KOPT-K1 (cell line): ENCODE measurements around the gene MAGI2.

ENCODE experiments used
- H3K27ac ChIP-seq: fragments of 200-600 bp; sonication (generic); 2 replicates; pipeline ENCODE4 v1.5.1; 2016; ENCODE audit warnings: antibody characterized with exemption, mild to moderate bottlenecking, low read depth, low read length; ENCODE audit not compliant: poor library complexity, severe bottlenecking
- H3K36me3 ChIP-seq: fragments of 200-600 bp; sonication (generic); 2 replicates; pipeline ENCODE4 v1.5.1; 2017; ENCODE audit warnings: antibody characterized with exemption, mild to moderate bottlenecking, low read length, moderate library complexity; ENCODE audit not compliant: insufficient read depth
- H3K9me3 ChIP-seq: fragments of 200-600 bp; sonication (generic); 2 replicates; pipeline ENCODE4 v1.5.1; 2017; ENCODE audit warnings: antibody characterized with exemption, low read length, mild to moderate bottlenecking; ENCODE audit not compliant: insufficient read depth, poor library complexity, severe bottlenecking

Gene MAGI2

DNA sequence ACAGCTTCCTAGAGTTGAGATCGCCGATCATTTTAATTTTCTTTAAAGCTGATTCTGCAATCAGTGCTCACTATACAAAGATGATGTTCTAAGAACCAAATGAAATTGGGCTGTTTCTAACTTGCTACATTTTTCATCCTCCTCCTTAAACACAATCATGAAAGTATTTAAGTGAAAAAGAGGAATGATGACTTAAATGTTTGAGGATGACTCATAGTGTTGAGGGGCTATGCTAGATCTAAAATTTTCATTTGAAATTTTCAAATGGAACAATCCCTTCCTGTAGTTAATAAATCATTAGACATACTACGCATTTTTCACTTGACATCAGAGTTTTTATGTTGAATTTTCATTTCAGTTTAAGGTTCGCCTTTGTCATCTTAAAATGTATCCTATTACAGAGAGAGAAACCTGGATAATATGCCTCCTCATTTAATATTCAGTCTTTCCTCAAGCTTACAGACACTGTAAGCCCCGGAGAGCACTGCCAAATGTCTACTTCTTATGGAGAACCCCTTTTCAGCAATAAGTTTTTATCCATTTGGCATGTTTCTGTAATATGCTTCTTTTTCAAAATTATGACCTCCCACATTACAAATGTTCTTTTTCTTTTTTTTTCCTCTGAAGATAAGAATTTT is 499.6 kb downstream of the MAGI2 start:
- H3K9me3 ChIP-seq, result no peaks in the 10 kb centered on the region

DNA sequence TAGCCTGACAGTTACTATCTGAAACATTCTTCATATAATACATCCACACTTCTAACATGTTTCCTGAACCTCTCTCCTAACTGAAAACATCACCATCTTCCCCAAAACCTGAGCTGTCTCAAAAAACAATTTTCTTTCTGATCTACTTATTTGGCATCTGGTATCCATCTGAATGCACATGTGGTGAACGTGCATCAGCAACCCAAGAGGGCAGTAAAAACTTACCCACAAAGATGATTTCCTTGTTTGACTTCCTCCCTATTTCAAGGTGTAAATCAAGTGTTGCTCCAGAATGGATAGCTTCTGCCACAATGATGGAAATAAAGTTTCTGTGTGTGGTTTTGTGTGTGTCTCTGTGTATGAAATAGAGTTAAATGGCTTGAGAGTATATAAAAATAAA is 500.4 kb downstream of the MAGI2 start:
- Histone ChIP-seq H3K9me3 (no peaks in the 10 kb centered on the region), H3K27ac (no peak overlapping the region), H3K36me3 (no peaks in the 10 kb centered on the region)

More for the DNA sequence above, 499.6 kb downstream of the MAGI2 start:
- Histone ChIP-seq H3K36me3 (no peaks in the 10 kb centered on the region), H3K27ac (no peak overlapping the region)

- H3K36me3 ChIP-seq, result no peaks in the 10 kb centered on the region
- H3K27ac ChIP-seq, result no peak overlapping the region
- no peaks in the 10 kb centered on the region for H3K9me3 ChIP-seq
These were observed 513.8 kb downstream of the MAGI2 start for GRCh38 chr7:78939669-78940068.

GRCh38 chr7:78924581-78924980 is 528.9 kb downstream of the MAGI2 start:
- Histone ChIP-seq H3K36me3 (no peaks in the 10 kb centered on the region), H3K9me3 (no peaks in the 10 kb centered on the region), H3K27ac (no peak overlapping the region)

DNA sequence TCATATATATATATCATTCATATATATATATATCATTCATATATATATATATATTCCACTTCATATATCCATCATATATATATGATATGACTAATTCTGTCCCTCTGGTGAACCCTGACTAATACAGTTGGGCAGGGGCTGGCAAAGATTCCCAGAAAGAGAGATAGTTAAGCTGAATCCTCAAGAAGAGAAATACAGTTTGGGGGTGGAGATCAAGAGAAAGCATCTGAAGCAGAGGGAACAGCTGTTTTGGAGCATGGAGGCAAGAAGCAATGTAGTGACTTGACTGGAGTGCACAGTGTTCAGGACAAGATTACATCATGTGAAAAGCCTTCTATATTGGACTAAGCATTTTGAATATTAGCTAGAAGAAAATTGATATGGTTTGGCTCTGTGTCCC is 540.7 kb downstream of the MAGI2 start:
- H3K27ac ChIP-seq, result no peak overlapping the region
- H3K9me3 ChIP-seq, result no peaks in the 10 kb centered on the region
- no peaks in the 10 kb centered on the region for H3K36me3 ChIP-seq

DNA sequence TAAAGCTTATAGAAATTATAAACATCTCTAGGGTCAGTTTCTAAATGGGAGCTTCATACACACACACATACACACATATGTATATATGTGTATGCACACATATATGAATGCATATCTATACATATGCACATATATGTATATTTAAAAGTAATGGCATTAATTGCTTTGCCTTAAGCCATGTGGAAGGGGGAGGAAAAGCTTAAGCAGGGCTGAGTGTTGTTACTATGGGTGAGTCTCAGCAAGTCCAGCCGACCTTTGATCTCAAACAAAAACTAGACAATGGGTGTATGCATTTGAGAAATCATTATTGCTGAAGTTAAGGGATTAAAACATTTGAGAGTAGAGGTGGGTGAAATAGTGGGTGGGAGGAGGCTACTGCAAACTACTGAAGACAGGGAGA is 546.7 kb downstream of the MAGI2 start:
- H3K36me3 ChIP-seq, result no peaks in the 10 kb centered on the region
- no peaks in the 10 kb centered on the region for H3K9me3 ChIP-seq
- no peak overlapping the region for H3K27ac ChIP-seq

GRCh38 chr7:78905436-78905835 is 548.0 kb downstream of the MAGI2 start:
- Histone ChIP-seq H3K36me3 (no peaks in the 10 kb centered on the region), H3K27ac (no peak overlapping the region), H3K9me3 (no peaks in the 10 kb centered on the region)

GRCh38 chr7:78904983-78905382 is 548.5 kb downstream of the MAGI2 start:
- H3K36me3 ChIP-seq, result no peaks in the 10 kb centered on the region
- no peaks in the 10 kb centered on the region for H3K9me3 ChIP-seq
- no peak overlapping the region for H3K27ac ChIP-seq

- Histone ChIP-seq H3K27ac (no peak overlapping the region), H3K36me3 (no peaks in the 10 kb centered on the region), H3K9me3 (no peaks in the 10 kb centered on the region)
These were observed 551.9 kb downstream of the MAGI2 start for GRCh38 chr7:78901566-78901965.

- H3K36me3 ChIP-seq, result no peaks in the 10 kb centered on the region
- H3K27ac ChIP-seq, result no peak overlapping the region
- no peaks in the 10 kb centered on the region for H3K9me3 ChIP-seq
These were observed 552.7 kb downstream of the MAGI2 start for GRCh38 chr7:78900806-78901205.

DNA sequence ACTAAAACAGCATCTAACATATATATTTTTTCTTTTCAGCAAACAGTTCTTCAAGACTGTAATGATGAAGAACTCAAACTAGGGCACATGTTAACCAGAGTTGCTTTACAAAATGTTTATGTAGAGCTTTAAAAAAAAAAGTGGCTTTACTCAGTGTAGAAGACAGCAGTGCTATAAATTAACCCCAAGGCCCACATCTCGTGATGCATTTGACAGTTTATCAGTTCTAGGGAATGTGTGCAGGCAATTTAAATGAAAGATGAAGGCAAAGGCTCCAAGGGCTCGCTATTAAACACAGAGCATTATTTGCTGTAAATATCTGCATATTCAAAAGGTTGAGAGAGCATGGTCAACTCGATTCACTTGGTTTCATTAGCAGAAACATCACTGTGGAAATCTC is 558.1 kb downstream of the MAGI2 start:
- Histone ChIP-seq H3K9me3 (no peaks in the 10 kb centered on the region), H3K27ac (no peak overlapping the region), H3K36me3 (no peaks in the 10 kb centered on the region)

DNA sequence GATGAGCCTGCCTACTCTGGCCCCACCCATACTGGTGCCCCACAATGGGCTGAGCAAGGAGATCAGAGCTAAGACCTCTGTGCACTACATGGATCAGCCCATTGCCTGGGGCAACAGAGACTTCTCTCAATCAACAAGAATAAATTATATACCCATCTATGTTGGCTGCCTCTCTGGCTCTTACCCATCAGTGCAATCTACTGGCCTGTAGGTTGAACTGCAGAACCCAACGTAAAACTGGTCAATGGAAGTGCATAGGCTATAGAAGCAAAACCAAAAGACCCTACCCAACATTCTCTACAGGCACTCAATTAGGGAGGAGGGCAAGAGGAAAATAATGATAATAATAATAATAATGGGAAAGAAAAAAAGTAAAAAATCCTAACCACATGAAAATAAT is 574.3 kb downstream of the MAGI2 start:
- no peaks in the 10 kb centered on the region for H3K36me3 ChIP-seq

DNA sequence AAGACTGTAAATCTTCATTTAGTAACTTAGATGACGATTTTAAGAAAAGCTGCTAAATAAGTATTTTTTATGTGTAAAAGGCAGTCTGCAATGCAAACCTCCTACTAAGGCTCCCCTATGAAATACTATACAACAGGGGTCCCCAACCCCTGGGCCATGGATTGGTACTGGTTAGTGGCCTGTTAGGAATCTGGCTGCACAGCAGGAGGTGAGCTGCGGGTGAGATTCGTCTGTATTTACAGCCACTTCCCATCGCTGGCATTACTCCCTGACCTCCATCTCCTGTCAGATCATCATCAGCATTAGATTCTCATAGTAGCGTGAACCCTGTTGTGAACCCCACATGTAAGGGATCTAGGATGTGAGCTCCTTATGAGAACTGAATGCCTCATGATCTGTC is 580.4 kb downstream of the MAGI2 start:
- H3K9me3 ChIP-seq, result no peaks in the 10 kb centered on the region
- H3K27ac ChIP-seq, result no peak overlapping the region
- H3K36me3 ChIP-seq, result no peaks in the 10 kb centered on the region

More for the DNA sequence above, 574.3 kb downstream of the MAGI2 start:
- H3K27ac ChIP-seq, result no peak overlapping the region
- no peaks in the 10 kb centered on the region for H3K9me3 ChIP-seq

DNA sequence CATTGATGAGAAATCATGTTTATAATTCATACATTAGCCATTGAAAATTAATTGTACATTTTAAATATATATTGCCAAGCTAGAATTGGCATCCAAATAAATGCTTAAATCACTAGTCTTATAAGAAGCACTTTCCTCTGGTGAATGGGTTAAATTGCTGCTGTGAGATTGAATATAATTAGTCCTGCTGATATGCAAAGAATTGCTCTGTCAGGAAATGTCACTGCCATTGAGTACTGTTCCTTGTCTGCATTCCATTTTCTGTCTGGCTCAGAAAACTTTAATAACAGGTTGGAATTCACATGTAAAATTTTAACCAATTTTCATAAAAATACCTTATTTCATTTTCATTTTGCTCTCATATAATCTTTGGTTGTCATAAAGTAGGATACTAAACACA is 589.1 kb downstream of the MAGI2 start:
- Histone ChIP-seq H3K9me3 (no peaks in the 10 kb centered on the region), H3K27ac (no peak overlapping the region), H3K36me3 (no peaks in the 10 kb centered on the region)

GRCh38 chr7:78863281-78863680 is 590.2 kb downstream of the MAGI2 start:
- no peak overlapping the region for H3K27ac ChIP-seq
- no peaks in the 10 kb centered on the region for H3K9me3 ChIP-seq
- H3K36me3 ChIP-seq, result no peaks in the 10 kb centered on the region

DNA sequence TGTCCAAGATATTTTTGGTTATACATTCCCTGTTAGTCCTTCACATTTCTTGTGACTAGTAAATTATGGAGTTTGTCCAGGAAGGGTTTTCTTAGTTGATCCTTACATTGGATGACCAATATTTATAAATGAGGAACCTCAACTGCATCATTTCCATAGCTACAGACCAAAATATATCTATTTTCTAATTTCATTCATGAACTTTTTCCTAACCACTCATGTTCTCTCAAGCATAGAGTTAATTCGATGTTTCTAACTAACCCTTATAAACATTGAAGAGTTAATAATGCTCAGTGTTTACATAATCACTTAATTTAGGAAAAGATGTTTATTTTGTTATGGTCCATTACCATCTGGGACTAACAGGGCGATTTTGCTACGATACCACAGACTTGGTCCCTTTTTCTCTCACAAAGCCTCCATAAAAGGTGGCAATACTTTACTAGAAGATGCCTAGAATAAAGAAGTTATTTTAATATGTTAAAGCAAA is 591.0 kb downstream of the MAGI2 start:
- Histone ChIP-seq H3K27ac (no peak overlapping the region), H3K9me3 (no peaks in the 10 kb centered on the region)

More for the DNA sequence above, 591.0 kb downstream of the MAGI2 start:
- H3K36me3 ChIP-seq, result no peaks in the 10 kb centered on the region
